ENCODE results near the gene ZNF146. TPM values are rescaled to one million over a fixed set of nuclear protein-coding genes. Genes with fewer than 3 reads are reported as not detected.
"Not testable (repeated sequence)": the region's sequence is repeated elsewhere in the genome, so short reads cannot be mapped to it uniquely, and the experiment has no call there.

ZNF146 gene
- total RNA-seq, 2 experiments from 2014 or later = 105 to 111 TPM

DNA sequence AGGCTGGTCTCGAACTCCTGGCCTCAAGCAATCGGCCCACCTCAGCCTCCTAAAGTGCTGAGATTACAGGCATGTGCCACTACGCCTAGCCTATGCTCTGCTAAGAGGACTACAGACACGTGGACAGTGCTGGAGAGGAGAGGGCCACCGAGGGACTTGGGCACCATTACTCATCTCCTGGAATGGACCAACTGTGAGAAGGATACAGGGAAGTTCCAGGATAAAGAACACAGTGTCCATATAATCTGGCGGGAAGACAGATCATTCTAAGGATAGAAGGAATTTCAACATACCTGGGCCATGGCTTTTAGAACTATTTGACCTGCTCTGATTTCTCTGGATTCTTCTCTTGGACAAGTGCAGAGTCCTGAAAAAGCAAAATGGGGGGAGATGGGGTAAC, 13.2 kb upstream of the ZNF146 start:
- CTCF ChIA-PET = no interaction called here
- no peak for DNase-seq
- ATAC-seq = no peak
- no peaks in the 10 kb centered on the region for H3K9me3 Mint-ChIP-seq (ENCODE audit: low read depth)
- intact Hi-C loops (cut with DNase I, micrococcal nuclease) = no loop called here
- H3K4me1 Mint-ChIP-seq = no peaks in the 10 kb centered on the region
- H3K36me3 Mint-ChIP-seq (ENCODE audit: low read depth) = peaks cover under 1% of the 10 kb centered on the region
- no peak overlapping the region for H3K27ac Mint-ChIP-seq
- H3K27me3 Mint-ChIP-seq = no peaks in the 10 kb centered on the region
- POLR2A ChIA-PET = no interaction called here
- no peak overlapping the region for H3K4me3 Mint-ChIP-seq

DNA sequence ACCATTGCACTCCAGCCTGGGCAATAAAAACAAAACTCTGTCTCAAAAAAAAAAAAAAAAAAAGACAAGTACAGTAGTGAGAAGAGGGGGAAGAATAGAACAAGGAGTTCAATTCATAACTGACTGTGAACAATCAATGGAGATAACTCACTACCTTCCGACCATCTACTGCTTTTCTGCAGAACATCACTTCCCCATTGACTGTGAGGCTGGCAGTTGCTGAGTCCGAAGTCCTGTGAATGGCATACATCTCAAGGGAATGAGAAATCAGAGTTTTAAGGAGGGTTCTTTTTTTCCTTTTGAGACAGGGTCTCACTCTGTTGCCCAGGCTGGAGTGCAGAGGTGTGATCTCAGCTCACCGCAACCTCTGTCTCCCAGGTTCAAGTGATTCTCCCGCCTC, 11.6 kb upstream of the ZNF146 start:
- no peaks in the 10 kb centered on the region for H3K4me1 Mint-ChIP-seq
- POLR2A ChIA-PET = no interaction called here
- DNase-seq = no peak

GRCh38 chr19:36207605-36208252, 7.2 kb upstream of the ZNF146 start:
- no peak overlapping the region for H3K27ac Mint-ChIP-seq
- ATAC-seq (no peak), DNase-seq (no peak)
- CTCF ChIA-PET = interaction anchor here (0.6 kb wide), 1 partner anchor 29 kb away, joined by 4 read pairs; no protein-coding TSS in a partner anchor
- H3K36me3 Mint-ChIP-seq (ENCODE audit: low read depth) = peaks cover 3% of the 10 kb centered on the region
- no peak overlapping the region for H3K4me3 Mint-ChIP-seq
- no peaks in the 10 kb centered on the region for H3K4me1 Mint-ChIP-seq
- H3K9me3 Mint-ChIP-seq (ENCODE audit: low read depth) = no peaks in the 10 kb centered on the region
- no peaks in the 10 kb centered on the region for H3K27me3 Mint-ChIP-seq
- intact Hi-C loops (cut with DNase I, micrococcal nuclease) = no loop called here
- POLR2A ChIA-PET = interaction anchor here (0.7 kb wide), 1 partner anchor 249 kb away, joined by 4 read pairs; no protein-coding TSS in a partner anchor

More for the DNA sequence above, 11.6 kb upstream of the ZNF146 start:
- CTCF ChIA-PET = no interaction called here
- ATAC-seq = no peak
- intact Hi-C loops (cut with DNase I, micrococcal nuclease) = no loop called here
- H3K27me3 Mint-ChIP-seq = no peaks in the 10 kb centered on the region
- no peak overlapping the region for H3K27ac Mint-ChIP-seq
- peaks cover 3% of the 10 kb centered on the region for H3K36me3 Mint-ChIP-seq (ENCODE audit: low read depth)
- no peak overlapping the region for H3K4me3 Mint-ChIP-seq
- no peaks in the 10 kb centered on the region for H3K9me3 Mint-ChIP-seq (ENCODE audit: low read depth)

DNA sequence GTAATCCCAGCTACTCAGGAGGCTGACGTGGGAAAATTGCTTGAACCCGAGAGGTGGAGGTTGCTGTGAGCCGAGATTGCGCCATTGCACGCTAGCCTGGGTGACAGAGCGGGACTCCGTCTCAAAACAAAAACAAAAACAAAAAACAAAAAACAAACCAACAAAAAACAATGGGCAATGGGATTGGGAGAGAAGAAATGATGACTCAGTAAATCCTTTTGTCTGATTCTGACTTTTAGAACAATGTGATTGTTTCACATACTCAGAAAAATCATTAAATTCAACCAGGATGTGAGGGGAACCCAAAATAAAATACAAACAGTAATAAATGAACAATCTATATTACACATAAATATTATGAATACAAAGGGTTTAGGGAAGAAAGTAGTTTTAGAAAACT, 5.5 kb upstream of the ZNF146 start:
- H3K4me3 Mint-ChIP-seq = no peak overlapping the region
- peaks cover 3% of the 10 kb centered on the region for H3K36me3 Mint-ChIP-seq (ENCODE audit: low read depth)
- no peaks in the 10 kb centered on the region for H3K27me3 Mint-ChIP-seq
- no peak overlapping the region for H3K27ac Mint-ChIP-seq
- intact Hi-C loops (cut with DNase I, micrococcal nuclease) = no loop called here
- no peak for DNase-seq
- no peak for ATAC-seq
- no peaks in the 10 kb centered on the region for H3K9me3 Mint-ChIP-seq (ENCODE audit: low read depth)
- ChIA-PET POLR2A (no interaction called here), CTCF (no interaction called here)
- peaks cover 3% of the 10 kb centered on the region for H3K4me1 Mint-ChIP-seq

- H3K4me1 Mint-ChIP-seq = peaks cover 3% of the 10 kb centered on the region
These were observed 4.4 kb upstream of the ZNF146 start for GRCh38 chr19:36210497-36210896.

DNA sequence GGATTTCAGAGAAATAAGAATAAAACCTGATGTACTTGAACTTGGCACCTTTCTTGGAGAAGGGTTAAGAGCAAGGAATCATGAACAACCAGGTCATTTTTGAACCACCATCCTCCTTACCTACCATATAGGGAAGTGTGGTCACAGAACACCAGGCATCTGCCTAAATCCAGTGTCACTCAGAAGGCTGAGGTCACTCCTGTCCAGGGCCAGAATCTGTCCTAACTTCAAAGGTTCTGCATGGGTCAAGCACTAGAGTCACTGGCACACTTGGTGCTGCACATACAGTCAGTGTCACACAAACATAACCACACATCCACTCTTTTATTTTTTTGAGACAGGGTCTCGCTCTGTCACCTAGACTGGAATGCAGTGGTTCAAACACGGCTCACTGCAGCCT, 2.0 kb upstream of the ZNF146 start:
- ChIA-PET CTCF (interaction anchor here (0.6 kb wide), 1 partner anchor 88 kb away, joined by 3 read pairs; no protein-coding TSS in a partner anchor), POLR2A (interaction anchor here (0.6 kb wide), 2 partner anchors 34 to 404 kb away, joined by 3 to 4 read pairs; no protein-coding TSS in a partner anchor)
- Mint-ChIP-seq H3K27me3 (no peaks in the 10 kb centered on the region), H3K36me3 (ENCODE audit: low read depth) (peaks cover 9% of the 10 kb centered on the region), H3K9me3 (ENCODE audit: low read depth) (no peaks in the 10 kb centered on the region), H3K4me1 (peaks cover 19% of the 10 kb centered on the region), H3K4me3 (no peak overlapping the region), H3K27ac (peak overlapping the region; percentile 42)
- ATAC-seq = no peak
- intact Hi-C loops (cut with DNase I, micrococcal nuclease) = no loop called here
- no peak for DNase-seq

More at GRCh38 chr19:36210497-36210896, 4.4 kb upstream of the ZNF146 start:
- Mint-ChIP-seq H3K27ac (no peak overlapping the region), H3K9me3 (ENCODE audit: low read depth) (no peaks in the 10 kb centered on the region), H3K27me3 (no peaks in the 10 kb centered on the region), H3K4me3 (no peak overlapping the region), H3K36me3 (ENCODE audit: low read depth) (peaks cover 3% of the 10 kb centered on the region)
- ChIA-PET CTCF (no interaction called here), POLR2A (interaction anchor here (0.6 kb wide), 1 partner anchor 315 kb away, joined by 6 read pairs; no protein-coding TSS in a partner anchor)
- intact Hi-C loops (cut with DNase I, micrococcal nuclease) = no loop called here
- ATAC-seq = no peak
- no peak for DNase-seq

GRCh38 chr19:36215276-36216123, 594 bp downstream of the ZNF146 start:
- intact Hi-C loops (cut with DNase I, micrococcal nuclease) = loop anchor here (1.0 to 2.0 kb wide), 5 partner anchors 164 to 1001 kb away; partner anchors contain the start of genes ZFP14 (in 1 of the 2), ZNF345 (in 1 of the 2), ZNF382 (in 1 of the 2) and ZNF567 (in 1 of the 2)
- ChIA-PET CTCF (interaction anchor here (1.3 kb wide), 1 partner anchor 88 kb away, joined by 9 read pairs; no protein-coding TSS in a partner anchor), POLR2A (interaction anchor here (0.6 to 1.7 kb wide), 7 partner anchors 88 to 1155 kb away, joined by 3 to 13 read pairs (median 8); partner anchors contain the start of genes POLR2I, TBCB, THAP8 and ZNF345)
- Mint-ChIP-seq H3K4me3 (no peak overlapping the region), H3K9me3 (ENCODE audit: low read depth) (no peaks in the 10 kb centered on the region), H3K36me3 (ENCODE audit: low read depth) (peaks cover 30% of the 10 kb centered on the region), H3K27me3 (no peaks in the 10 kb centered on the region), H3K4me1 (peaks cover 29% of the 10 kb centered on the region), H3K27ac (no peak overlapping the region)
- ATAC-seq = peak; percentile 3
- peak; percentile 57 for DNase-seq

GRCh38 chr19:36221474-36221873, 6.6 kb downstream of the ZNF146 start:
- DNase-seq = no peak
- Mint-ChIP-seq H3K4me1 (peaks cover 46% of the 10 kb centered on the region), H3K27ac (no peak overlapping the region), H3K9me3 (ENCODE audit: low read depth) (peaks cover 13% of the 10 kb centered on the region), H3K27me3 (no peaks in the 10 kb centered on the region), H3K36me3 (ENCODE audit: low read depth) (peaks cover 80% of the 10 kb centered on the region), H3K4me3 (no peak overlapping the region)
- intact Hi-C loops (cut with DNase I, micrococcal nuclease) = no loop called here
- ChIA-PET POLR2A (no interaction called here), CTCF (no interaction called here)
- no peak for ATAC-seq

DNA sequence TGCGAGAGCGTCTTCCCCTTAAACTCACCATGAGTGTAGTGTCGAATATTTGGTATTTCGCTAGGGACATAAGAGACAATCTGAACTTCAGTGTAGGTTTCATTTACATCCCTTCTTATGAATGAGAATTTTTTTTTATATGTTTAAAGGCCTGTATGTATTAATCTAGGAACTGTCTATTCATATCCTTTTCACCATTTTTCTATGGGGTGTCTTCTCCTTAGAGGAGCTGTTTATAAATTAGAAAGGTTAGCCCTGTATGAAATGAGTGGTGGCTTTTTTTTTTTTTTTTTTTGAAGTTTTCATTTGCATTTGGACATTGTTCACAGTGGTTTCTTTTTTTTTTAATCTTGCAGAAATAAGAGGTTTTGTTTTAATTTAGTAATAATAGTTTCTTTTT, 7.6 kb downstream of the ZNF146 start:
- intact Hi-C loops (cut with DNase I, micrococcal nuclease) = no loop called here
- H3K4me1 Mint-ChIP-seq = peaks cover 37% of the 10 kb centered on the region
- ChIA-PET CTCF (no interaction called here), POLR2A (no interaction called here)
- no peak overlapping the region for H3K4me3 Mint-ChIP-seq
- no peak overlapping the region for H3K27ac Mint-ChIP-seq
- H3K9me3 Mint-ChIP-seq (ENCODE audit: low read depth) = peaks cover 14% of the 10 kb centered on the region
- H3K36me3 Mint-ChIP-seq (ENCODE audit: low read depth) = peaks cover 84% of the 10 kb centered on the region
- ATAC-seq (no peak), DNase-seq (no peak)
- H3K27me3 Mint-ChIP-seq = no peaks in the 10 kb centered on the region

DNA sequence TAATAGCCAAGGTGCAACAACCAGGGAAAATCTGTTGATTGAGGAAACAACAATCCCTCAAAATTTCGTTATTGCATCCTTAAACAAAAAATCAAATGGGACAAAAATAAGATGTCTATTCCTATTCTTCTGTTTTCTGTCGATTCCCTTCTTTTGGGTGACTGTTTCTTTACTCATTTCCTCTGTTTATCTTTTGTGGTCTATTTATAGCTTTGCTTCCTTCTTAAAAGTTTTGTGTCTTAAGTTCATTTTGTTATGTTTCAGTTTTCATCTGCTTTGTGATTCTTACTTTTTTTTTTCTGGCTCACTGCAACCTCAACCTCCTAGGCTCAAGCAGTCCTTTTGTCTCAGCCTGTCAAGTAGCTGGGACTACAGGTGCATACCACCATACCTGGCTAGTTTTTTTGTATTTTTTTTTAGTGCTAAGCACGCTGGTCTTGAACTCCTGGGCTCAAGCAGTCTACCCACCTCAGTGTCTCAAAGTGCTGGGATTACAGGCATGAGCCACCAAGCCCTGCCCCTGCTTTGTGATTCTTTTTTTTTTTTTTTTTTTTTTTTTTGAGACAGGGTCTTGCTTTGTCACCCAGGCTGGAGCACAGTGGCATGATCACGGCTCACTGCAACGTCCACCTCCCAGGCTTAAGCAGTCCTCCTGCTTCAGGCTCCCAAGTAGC, 10.4 kb downstream of the ZNF146 start:
- Mint-ChIP-seq H3K27ac (peak overlapping the region; percentile 48), H3K9me3 (ENCODE audit: low read depth) (peaks cover 29% of the 10 kb centered on the region), H3K4me1 (peaks cover 24% of the 10 kb centered on the region), H3K36me3 (ENCODE audit: low read depth) (peaks cover 91% of the 10 kb centered on the region), H3K4me3 (no peak overlapping the region), H3K27me3 (no peaks in the 10 kb centered on the region)
- intact Hi-C loops (cut with DNase I, micrococcal nuclease) = no loop called here
- ChIA-PET POLR2A (interaction anchor here (0.5 kb wide), 1 partner anchor 19 kb away, joined by 8 read pairs; no protein-coding TSS in a partner anchor), CTCF (no interaction called here)
- DNase-seq (no peak), ATAC-seq (no peak)

- POLR2A ChIA-PET; H3K4me1 Mint-ChIP-seq; H3K27me3 Mint-ChIP-seq; intact Hi-C loops (cut with DNase I, micrococcal nuclease); H3K4me3 Mint-ChIP-seq; DNase-seq; ATAC-seq; H3K27ac Mint-ChIP-seq; CTCF ChIA-PET: not testable (repeated sequence)
- peaks cover 97% of the 10 kb centered on the region for H3K36me3 Mint-ChIP-seq (ENCODE audit: low read depth)
- H3K9me3 Mint-ChIP-seq (ENCODE audit: low read depth) = peaks cover 63% of the 10 kb centered on the region
These were observed 18.7 kb downstream of the ZNF146 start for GRCh38 chr19:36233626-36234025.

All from activated CD4-positive, alpha-beta T cell treated with anti-CD3 and anti-CD28 coated beads for 36 hours (primary cell).